ENCODE results near the gene SUSD2. TPM values are rescaled to one million over a fixed set of nuclear protein-coding genes. Genes with fewer than 3 reads are reported as not detected.
A peak's percentile ranks its signal among the peaks of the same experiment; 100 is the strongest.
"Not testable (repeated sequence)": the region's sequence is repeated elsewhere in the genome, so short reads cannot be mapped to it uniquely, and the experiment has no call there.

SUSD2 gene
- total and polyA plus RNA-seq, 8 donors: 0.35 to 7.2 (median 2.5) TPM

- Histone ChIP-seq H3K27me3 (no peaks in the 10 kb centered on the region), H3K4me1 (no peaks in the 10 kb centered on the region), H3K9me3 (no peaks in the 10 kb centered on the region), H3K4me3 (no peak overlapping the region), H3K27ac (no peak overlapping the region), H3K36me3 (no peaks in the 10 kb centered on the region)
- FAIRE-seq (no peak), DNase-seq (peak in 1 of 6 donors; percentile 64), ATAC-seq (no peak)
- intact Hi-C loops (cut with DNase I): loop anchor here in 1 of 3 donors (5.0 kb wide), 1 partner anchor 46 kb away; no protein-coding TSS in a partner anchor
- no peak for TF ChIP-seq CTCF (IDR thresholded peaks at IDR 0.05)
- WGBS, 2 donors: 91 to 93% methylated on average over 11 to 13 of the region's 13 CpGs
Observed at GRCh38 chr22:24233235-24233634, 51.9 kb downstream of the SUSD2 start.

- Histone ChIP-seq H3K9me3 (no peaks in the 10 kb centered on the region), H3K4me1 (no peaks in the 10 kb centered on the region), H3K36me3 (no peaks in the 10 kb centered on the region), H3K4me3 (no peak overlapping the region), H3K27ac (no peak overlapping the region), H3K27me3 (no peaks in the 10 kb centered on the region)
- no peak for TF ChIP-seq CTCF (IDR thresholded peaks at IDR 0.05)
- intact Hi-C loops (cut with DNase I): loop anchor here in 1 of 3 donors (5.0 kb wide), 1 partner anchor 47 kb away; no protein-coding TSS in a partner anchor
- WGBS, 2 donors: 83 to 99% methylated on average over 14 of the region's 14 CpGs
- DNase-seq (no peak), FAIRE-seq (no peak), ATAC-seq (no peak)
Observed at GRCh38 chr22:24233816-24234215, 52.5 kb downstream of the SUSD2 start.

GRCh38 chr22:24235315-24235714 lies 54.0 kb downstream of the SUSD2 start:
- no peak for FAIRE-seq
- H3K36me3 ChIP-seq: no peaks in the 10 kb centered on the region
- H3K4me1 ChIP-seq: no peaks in the 10 kb centered on the region
- H3K27me3 ChIP-seq: no peaks in the 10 kb centered on the region
- DNase-seq: no peak
- no peak for TF ChIP-seq CTCF (IDR thresholded peaks at IDR 0.05)
- ATAC-seq: no peak
- WGBS, 2 donors: 81 to 91% methylated on average over 4 of the region's 4 CpGs
- H3K9me3 ChIP-seq: no peaks in the 10 kb centered on the region
- intact Hi-C loops (cut with DNase I): no loop called here
- H3K4me3 ChIP-seq: no peak overlapping the region
- no peak overlapping the region for H3K27ac ChIP-seq

- Histone ChIP-seq H3K4me3 (no peak overlapping the region), H3K4me1 (no peaks in the 10 kb centered on the region), H3K36me3 (no peaks in the 10 kb centered on the region), H3K27me3 (no peaks in the 10 kb centered on the region), H3K27ac (no peak overlapping the region), H3K9me3 (no peaks in the 10 kb centered on the region)
- ATAC-seq: no peak
- DNase-seq: no peak
- intact Hi-C loops (cut with DNase I): no loop called here
- TF ChIP-seq CTCF (IDR thresholded peaks at IDR 0.05): no peak
- FAIRE-seq: no peak
- WGBS, 2 donors: 67 to 86% methylated on average over 4 of the region's 4 CpGs
Observed at GRCh38 chr22:24236656-24237055, 55.4 kb downstream of the SUSD2 start.

GRCh38 chr22:24238101-24238694 lies 56.9 kb downstream of the SUSD2 start:
- H3K27me3 ChIP-seq; FAIRE-seq; ATAC-seq; H3K36me3 ChIP-seq; H3K9me3 ChIP-seq; H3K4me3 ChIP-seq; H3K27ac ChIP-seq; DNase-seq; intact Hi-C loops (cut with DNase I); H3K4me1 ChIP-seq: not testable (repeated sequence)
- 89 to 90% methylated on average over 13 of the region's 13 CpGs for WGBS, 2 donors

Other genes starting within 250 kb of the SUSD2 start
- gene GSTT2B, start 220.3 kb upstream of the SUSD2 start, total RNA-seq: 10 to 100 TPM in 2 of 6 donors, 1 to 10 TPM in 4; 4.4 to 12.4 (median 9.7) TPM
- gene GSTT2B, start 220.3 kb upstream of the SUSD2 start, polyA plus RNA-seq: 10 to 100 TPM; 16.8 to 59.8 TPM
- 1 to 10 TPM in 5 of 6 donors, under 1 TPM in 1; 0.79 to 4.1 (median 1.7) TPM for gene DDTL, start 214.6 kb upstream of the SUSD2 start, total RNA-seq
- gene DDTL, start 214.6 kb upstream of the SUSD2 start, polyA plus RNA-seq: 1 to 10 TPM; 1.4 to 2.8 TPM
- gene DDT, start 207.0 kb upstream of the SUSD2 start, total RNA-seq: 100 to 1,000 TPM in 3 of 6 donors, 10 to 100 TPM in 3; 77.5 to 188 (median 108) TPM
- gene DDT, start 207.0 kb upstream of the SUSD2 start, polyA plus RNA-seq: 100 to 1,000 TPM; 125 to 204 TPM
- 1 to 10 TPM in 2 of 6 donors, under 1 TPM in 1, not detected in 3; 0.79 to 1.5 (median 1.2) TPM for gene GSTT2, start 201.4 kb upstream of the SUSD2 start, total RNA-seq
- gene GSTT2, start 201.4 kb upstream of the SUSD2 start, polyA plus RNA-seq: 1 to 10 TPM in 1 of 2 donors, under 1 TPM in 1; 0.54 to 1.0 TPM
- not detected for gene GSTT4, start 176.0 kb upstream of the SUSD2 start, total RNA-seq
- not detected for gene GSTT4, start 176.0 kb upstream of the SUSD2 start, polyA plus RNA-seq
- 10 to 100 TPM; 25.1 to 43.4 (median 26.0) TPM for gene CABIN1, start 170.2 kb upstream of the SUSD2 start, total RNA-seq
- gene CABIN1, start 170.2 kb upstream of the SUSD2 start, polyA plus RNA-seq: 10 to 100 TPM; 46.4 to 58.7 TPM
- 10 to 100 TPM in 4 of 6 donors, 1 to 10 TPM in 2; 2.3 to 18.3 (median 11.4) TPM for gene GGT5, start 63.6 kb downstream of the SUSD2 start, total RNA-seq
- gene GGT5, start 63.6 kb downstream of the SUSD2 start, polyA plus RNA-seq: 10 to 100 TPM; 12.3 to 15.9 TPM
- gene SPECC1L, start 89.3 kb downstream of the SUSD2 start, total RNA-seq: 10 to 100 TPM; 25.7 to 36.3 (median 28.7) TPM
- 10 to 100 TPM in 1 of 2 donors, 1 to 10 TPM in 1; 8.6 to 10.4 TPM for gene SPECC1L, start 89.3 kb downstream of the SUSD2 start, polyA plus RNA-seq
- 1 to 10 TPM in 4 of 6 donors, under 1 TPM in 2; 0.85 to 2.7 (median 1.3) TPM for gene ADORA2A, start 246.1 kb downstream of the SUSD2 start, total RNA-seq
- gene ADORA2A, start 246.1 kb downstream of the SUSD2 start, polyA plus RNA-seq: 10 to 100 TPM in 1 of 2 donors, 1 to 10 TPM in 1; 3.6 to 10.4 TPM